ENCODE results near the gene TAS2R4.
"Not testable (repeated sequence)": the region's sequence is repeated elsewhere in the genome, so short reads cannot be mapped to it uniquely, and the experiment has no call there.

The TAS2R4 gene

GRCh38 chr7:141822432-141822831 is 46.0 kb downstream of the TAS2R4 start:
- DNase-seq (ENCODE audit: extremely low read depth in 1 of 2, low read depth in 1 of 2), result not testable (repeated sequence)
